ENCODE measurements around the gene ALDH2. TPM values are rescaled to one million over a fixed set of nuclear protein-coding genes. Genes with fewer than 3 reads are reported as not detected.
A peak's percentile ranks its signal among the peaks of the same experiment; 100 is the strongest.

The ALDH2 gene
- total RNA-seq, 1 donor from 2014 or later = 66.4 TPM

DNA sequence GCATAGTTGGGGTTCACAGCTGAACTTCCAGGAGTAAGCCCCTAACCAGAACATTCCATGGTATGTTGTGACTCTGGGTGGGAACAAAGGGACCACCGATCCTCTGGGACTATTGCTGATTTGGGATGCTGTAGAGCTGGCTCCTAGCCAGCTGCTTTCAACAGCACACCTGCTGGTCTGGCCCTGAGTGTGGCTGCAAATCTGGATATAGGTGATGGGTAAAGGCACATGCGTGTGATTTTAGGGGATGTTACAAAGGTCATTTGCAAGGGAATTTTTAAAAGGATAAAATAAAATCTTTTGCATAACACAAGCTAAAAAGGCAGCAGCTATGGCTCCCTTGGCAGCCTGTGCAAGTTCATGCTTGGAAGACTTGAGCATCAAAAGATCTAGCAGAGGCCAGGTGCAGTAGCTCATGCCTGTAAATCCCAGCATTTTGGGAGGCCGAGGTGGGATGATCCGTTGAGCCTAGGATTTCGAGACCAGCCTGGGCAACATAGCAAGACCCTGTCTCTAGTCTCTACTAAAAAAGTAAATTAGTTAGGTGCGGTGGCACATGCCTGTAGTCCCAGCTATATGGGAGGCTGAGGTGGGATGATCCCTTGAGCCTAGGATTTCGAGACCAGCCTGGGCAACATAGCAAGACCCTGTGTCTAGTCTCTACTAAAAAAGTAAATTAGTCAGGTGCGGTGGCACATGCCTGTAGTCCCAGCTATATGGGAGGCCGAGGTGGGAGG is 1.6 kb downstream of the ALDH2 start:
- Histone ChIP-seq H3K4me1 (peaks cover 10 to 27% of the 10 kb centered on the region in 2 donors), H3K36me3 (no peaks in the 10 kb centered on the region), H3K27ac (peak overlapping the region; percentile 88 to 92), H3K27me3 (no peaks in the 10 kb centered on the region), H3K4me3 (peak overlapping the region; percentile 88 to 99), H3K9me3 (no peaks in the 10 kb centered on the region)
- TF ChIP-seq, protein P1, sequence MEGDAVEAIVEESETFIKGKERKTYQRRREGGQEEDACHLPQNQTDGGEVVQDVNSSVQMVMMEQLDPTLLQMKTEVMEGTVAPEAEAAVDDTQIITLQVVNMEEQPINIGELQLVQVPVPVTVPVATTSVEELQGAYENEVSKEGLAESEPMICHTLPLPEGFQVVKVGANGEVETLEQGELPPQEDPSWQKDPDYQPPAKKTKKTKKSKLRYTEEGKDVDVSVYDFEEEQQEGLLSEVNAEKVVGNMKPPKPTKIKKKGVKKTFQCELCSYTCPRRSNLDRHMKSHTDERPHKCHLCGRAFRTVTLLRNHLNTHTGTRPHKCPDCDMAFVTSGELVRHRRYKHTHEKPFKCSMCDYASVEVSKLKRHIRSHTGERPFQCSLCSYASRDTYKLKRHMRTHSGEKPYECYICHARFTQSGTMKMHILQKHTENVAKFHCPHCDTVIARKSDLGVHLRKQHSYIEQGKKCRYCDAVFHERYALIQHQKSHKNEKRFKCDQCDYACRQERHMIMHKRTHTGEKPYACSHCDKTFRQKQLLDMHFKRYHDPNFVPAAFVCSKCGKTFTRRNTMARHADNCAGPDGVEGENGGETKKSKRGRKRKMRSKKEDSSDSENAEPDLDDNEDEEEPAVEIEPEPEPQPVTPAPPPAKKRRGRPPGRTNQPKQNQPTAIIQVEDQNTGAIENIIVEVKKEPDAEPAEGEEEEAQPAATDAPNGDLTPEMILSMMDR (IDR thresholded peaks at IDR 0.05) = no peak
- DNase-seq (ENCODE audit: low spot score in 2 of 2) = no peak
- intact Hi-C loops (cut with DNase I) = no loop called here

DNA sequence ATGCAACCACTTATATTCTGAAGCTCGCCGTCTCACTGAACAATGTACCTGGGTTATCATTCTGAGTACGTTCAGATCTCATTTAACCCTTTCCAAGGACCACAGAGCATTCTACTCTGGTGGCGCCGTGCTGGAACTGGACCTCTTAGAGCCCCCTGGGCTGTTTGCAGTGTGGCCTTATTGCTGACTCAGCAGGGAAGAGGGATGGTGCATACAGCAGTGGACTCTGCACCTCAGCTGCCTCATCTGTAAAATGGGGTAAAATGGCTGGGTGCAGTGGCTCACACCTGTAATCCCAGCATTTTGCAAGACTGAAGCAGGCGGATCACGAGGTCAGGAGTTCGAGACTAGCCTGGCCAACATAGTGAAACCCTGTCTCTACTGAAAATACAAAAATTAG is 2.9 kb downstream of the ALDH2 start:
- H3K27ac ChIP-seq = no peak overlapping the region
- H3K9me3 ChIP-seq = no peaks in the 10 kb centered on the region
- intact Hi-C loops (cut with DNase I) = no loop called here
- DNase-seq (ENCODE audit: low spot score in 2 of 2) = no peak
- no peaks in the 10 kb centered on the region for H3K36me3 ChIP-seq
- H3K27me3 ChIP-seq = no peaks in the 10 kb centered on the region
- H3K4me1 ChIP-seq = peaks cover 22 to 37% of the 10 kb centered on the region in 2 donors
- TF ChIP-seq, protein P1 (IDR thresholded peaks at IDR 0.05) = no peak
- no peak overlapping the region for H3K4me3 ChIP-seq

DNA sequence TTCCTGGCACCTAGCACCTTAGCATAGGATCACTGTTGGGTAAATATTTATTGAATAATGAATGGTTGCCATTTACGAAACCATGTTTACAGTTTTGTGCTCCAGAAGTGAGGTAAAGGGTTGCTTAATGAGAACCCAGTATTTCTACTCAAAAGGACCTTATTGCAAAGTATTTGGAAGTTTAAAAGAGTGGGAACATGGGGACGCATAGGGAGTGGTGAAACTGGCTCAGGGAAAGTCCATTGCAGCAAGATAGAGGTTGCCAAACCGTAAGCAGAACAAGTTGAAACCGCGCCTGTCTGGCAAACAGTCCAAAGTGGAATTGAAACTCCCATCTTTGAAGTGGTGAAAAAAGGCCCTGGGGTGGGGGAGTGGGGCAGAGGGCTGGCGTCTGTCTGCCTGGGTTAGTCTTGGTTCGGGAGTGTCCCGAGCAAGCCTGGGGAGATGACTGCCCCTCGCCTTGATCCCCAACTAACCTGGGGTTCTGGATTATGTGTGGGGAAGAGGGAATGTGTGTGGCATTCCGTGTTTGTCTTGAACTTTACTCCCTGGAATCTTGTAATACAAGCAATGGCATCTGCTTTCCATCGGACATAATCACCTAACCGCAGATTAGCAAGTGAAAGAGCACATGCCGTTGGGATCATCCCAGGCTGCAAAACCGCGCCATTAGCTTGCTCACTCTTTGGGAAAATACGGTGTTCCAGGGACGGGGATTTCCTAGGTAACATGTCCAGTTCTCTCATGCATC is 7.2 kb downstream of the ALDH2 start:
- no peaks in the 10 kb centered on the region for H3K9me3 ChIP-seq
- peaks cover 29 to 47% of the 10 kb centered on the region in 2 donors for H3K4me1 ChIP-seq
- peak overlapping the region in 1 of 2 donors; percentile 43 for H3K4me3 ChIP-seq
- intact Hi-C loops (cut with DNase I) = no loop called here
- no peaks in the 10 kb centered on the region for H3K27me3 ChIP-seq
- peak in 1 of 2 donors; percentile 84 for DNase-seq (ENCODE audit: low spot score in 2 of 2)
- H3K36me3 ChIP-seq = peaks cover 0 to 5% of the 10 kb centered on the region in 2 donors
- H3K27ac ChIP-seq = peak overlapping the region; percentile 84 to 86
- TF ChIP-seq, protein P1 (IDR thresholded peaks at IDR 0.05) = no peak

DNA sequence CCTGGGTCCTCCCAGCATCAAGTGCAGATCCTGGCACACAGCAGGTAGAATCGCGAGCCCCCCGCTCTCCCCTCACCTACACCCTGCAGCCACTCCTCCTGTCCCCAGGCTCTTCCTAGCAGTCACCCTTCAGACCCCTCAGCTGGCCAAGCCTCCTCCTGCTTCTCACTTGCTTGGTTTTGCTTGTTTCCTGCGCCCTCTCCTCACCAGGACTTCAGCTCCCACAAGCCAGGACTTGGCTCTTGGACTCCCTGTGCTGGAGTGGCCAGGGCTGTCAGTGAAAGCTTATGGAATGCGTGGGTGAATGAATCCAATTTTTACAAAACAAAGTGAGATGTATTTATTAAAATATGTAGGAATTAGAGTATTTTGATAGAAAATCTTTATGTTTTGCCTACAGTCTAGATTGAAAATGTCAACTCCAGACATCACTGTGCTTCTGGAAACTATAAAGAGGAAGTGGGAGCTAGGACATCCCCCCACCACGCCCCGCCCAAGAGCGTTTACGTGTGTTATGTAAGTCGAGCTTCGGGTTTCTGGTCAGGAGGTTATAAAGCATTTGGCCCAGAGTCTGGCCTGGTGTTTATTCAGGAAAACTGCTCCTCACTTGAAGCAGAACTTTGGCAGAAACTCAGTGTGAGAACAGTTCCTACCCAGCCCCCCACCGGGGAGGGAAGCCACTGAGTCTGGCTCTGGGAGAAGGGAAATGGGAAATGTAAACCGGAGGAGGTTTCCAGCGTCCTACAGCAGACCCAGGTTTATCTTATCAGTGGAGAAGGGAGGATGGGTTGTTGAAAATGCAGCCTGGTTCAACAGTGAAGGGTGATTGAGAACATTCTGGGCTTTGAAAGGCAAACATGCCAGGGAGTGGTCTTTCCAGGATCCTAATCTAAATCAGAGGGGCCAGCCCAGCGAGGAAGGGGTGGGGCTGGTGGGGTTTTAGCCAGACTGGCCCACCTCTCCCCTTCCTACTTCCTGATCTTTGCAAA is 8.8 kb downstream of the ALDH2 start:
- Histone ChIP-seq H3K4me3 (peak overlapping the region; percentile 18 to 54), H3K27ac (peak overlapping the region; percentile 84 to 86), H3K9me3 (no peaks in the 10 kb centered on the region), H3K4me1 (peaks cover 27 to 40% of the 10 kb centered on the region in 2 donors), H3K27me3 (no peaks in the 10 kb centered on the region), H3K36me3 (peaks cover 0 to 5% of the 10 kb centered on the region in 2 donors)
- peak; percentile 63 to 91 for DNase-seq (ENCODE audit: low spot score in 2 of 2)
- intact Hi-C loops (cut with DNase I) = no loop called here
- TF ChIP-seq, protein P1 (IDR thresholded peaks at IDR 0.05) = no peak

DNA sequence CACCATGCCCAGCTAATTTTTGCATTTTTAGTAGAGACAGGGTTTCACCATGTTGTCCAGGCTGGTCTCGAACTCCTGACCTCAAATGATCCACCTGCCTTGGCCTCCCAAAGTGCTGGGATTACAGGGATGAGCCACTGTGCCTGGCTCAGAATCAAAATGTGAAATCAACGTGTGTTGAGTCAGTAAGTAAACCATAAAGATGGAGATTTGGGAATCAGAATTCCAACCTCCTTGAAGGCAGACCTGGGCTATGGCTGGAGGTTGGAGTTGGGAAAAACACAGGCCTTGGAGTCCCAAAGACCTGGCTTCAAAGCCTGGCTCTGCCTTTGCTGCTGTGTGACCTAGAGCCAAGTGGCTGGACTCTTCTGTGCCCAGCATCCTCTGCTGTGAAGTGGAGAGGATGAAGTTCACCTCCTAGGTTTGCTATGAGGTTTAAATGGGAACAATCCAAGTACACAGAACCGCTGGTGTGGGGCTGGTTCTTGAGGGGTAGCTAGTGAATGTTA is 10.2 kb downstream of the ALDH2 start:
- TF ChIP-seq, protein P1 (IDR thresholded peaks at IDR 0.05) = no peak
- Histone ChIP-seq H3K4me1 (peaks cover 27 to 40% of the 10 kb centered on the region in 2 donors), H3K27me3 (no peaks in the 10 kb centered on the region), H3K27ac (peak overlapping the region; percentile 84 to 86), H3K9me3 (no peaks in the 10 kb centered on the region), H3K36me3 (peaks cover 7 to 14% of the 10 kb centered on the region in 2 donors), H3K4me3 (no peak overlapping the region)
- DNase-seq (ENCODE audit: low spot score in 2 of 2) = no peak
- intact Hi-C loops (cut with DNase I) = no loop called here

Measured in ascending aorta (tissue), 2 donors.